Measurements from ENCODE around the gene ERC1.

Gene ERC1

GRCh38 chr12:1380171-1380851 lies 389.3 kb downstream of the ERC1 start:
- Histone ChIP-seq H3K4me2 (ENCODE audit: low read length) (no peak overlapping the region), H3K36me3 (ENCODE audit: insufficient read depth, low read length) (peaks cover 30% of the 10 kb centered on the region), H3K27me3 (ENCODE audit: insufficient read depth, low read length) (no peaks in the 10 kb centered on the region), H3K4me1 (ENCODE audit: insufficient read depth, low read length, severe bottlenecking) (no peaks in the 10 kb centered on the region), H3K79me2 (ENCODE audit: insufficient read depth, low read length) (no peaks in the 10 kb centered on the region), H3F3A (ENCODE audit: insufficient read depth, low read length) (no peaks in the 10 kb centered on the region), H3K9me3 (ENCODE audit: low read length) (no peaks in the 10 kb centered on the region), H3K9me2 (ENCODE audit: low read depth, low read length) (no peaks in the 10 kb centered on the region), H3K4me3 (ENCODE audit: low read depth, low read length, poor library complexity, severe bottlenecking) (no peak overlapping the region), H4K20me1 (ENCODE audit: insufficient read depth, low read length) (no peaks in the 10 kb centered on the region), H2AFZ (ENCODE audit: low read length) (no peak overlapping the region), H3K9ac (ENCODE audit: low read length) (no peak overlapping the region), H3K27ac (ENCODE audit: low read depth, low read length, poor library complexity, severe bottlenecking) (no peak overlapping the region)
- TF ChIP-seq EZH2 (IDR thresholded peaks at IDR 0.05; ENCODE audit: borderline replicate concordance, low read length) = no peak
- no peak for TF ChIP-seq CTCF (IDR thresholded peaks at IDR 0.05; ENCODE audit: low read length)

GRCh38 chr12:1382151-1382550 lies 391.1 kb downstream of the ERC1 start:
- Histone ChIP-seq H2AFZ (ENCODE audit: low read length) (no peak overlapping the region), H3K4me1 (ENCODE audit: insufficient read depth, low read length, severe bottlenecking) (no peaks in the 10 kb centered on the region), H3K9ac (ENCODE audit: low read length) (no peak overlapping the region), H4K20me1 (ENCODE audit: insufficient read depth, low read length) (no peaks in the 10 kb centered on the region), H3K36me3 (ENCODE audit: insufficient read depth, low read length) (peaks cover 17% of the 10 kb centered on the region; the same call in 1 of the 2 replicates), H3K4me3 (ENCODE audit: low read depth, low read length, poor library complexity, severe bottlenecking) (no peak overlapping the region), H3K27ac (ENCODE audit: low read depth, low read length, poor library complexity, severe bottlenecking) (no peak overlapping the region), H3K9me2 (ENCODE audit: low read depth, low read length) (no peaks in the 10 kb centered on the region), H3K79me2 (ENCODE audit: insufficient read depth, low read length) (no peaks in the 10 kb centered on the region), H3K4me2 (ENCODE audit: low read length) (no peak overlapping the region), H3K9me3 (ENCODE audit: low read length) (no peaks in the 10 kb centered on the region), H3K27me3 (ENCODE audit: insufficient read depth, low read length) (no peaks in the 10 kb centered on the region), H3F3A (ENCODE audit: insufficient read depth, low read length) (no peaks in the 10 kb centered on the region)
- TF ChIP-seq CTCF (IDR thresholded peaks at IDR 0.05; ENCODE audit: low read length) (no peak), EZH2 (IDR thresholded peaks at IDR 0.05; ENCODE audit: borderline replicate concordance, low read length) (no peak)

- H3K79me2 ChIP-seq (ENCODE audit: insufficient read depth, low read length) = no peaks in the 10 kb centered on the region
- H3K9me2 ChIP-seq (ENCODE audit: low read depth, low read length) = no peaks in the 10 kb centered on the region
- no peak overlapping the region for H3K4me3 ChIP-seq (ENCODE audit: low read depth, low read length, poor library complexity, severe bottlenecking)
- no peaks in the 10 kb centered on the region for H3K9me3 ChIP-seq (ENCODE audit: low read length)
- no peak overlapping the region for H3K9ac ChIP-seq (ENCODE audit: low read length)
- peaks cover 20% of the 10 kb centered on the region for H3K36me3 ChIP-seq (ENCODE audit: insufficient read depth, low read length)
- no peak overlapping the region for H3K27ac ChIP-seq (ENCODE audit: low read depth, low read length, poor library complexity, severe bottlenecking)
- no peaks in the 10 kb centered on the region for H3K4me1 ChIP-seq (ENCODE audit: insufficient read depth, low read length, severe bottlenecking)
- H3K4me2 ChIP-seq (ENCODE audit: low read length) = no peak overlapping the region
- H3K27me3 ChIP-seq (ENCODE audit: insufficient read depth, low read length) = no peaks in the 10 kb centered on the region
- no peaks in the 10 kb centered on the region for H3F3A ChIP-seq (ENCODE audit: insufficient read depth, low read length)
- H2AFZ ChIP-seq (ENCODE audit: low read length) = no peak overlapping the region
- no peaks in the 10 kb centered on the region for H4K20me1 ChIP-seq (ENCODE audit: insufficient read depth, low read length)
- TF ChIP-seq EZH2 (IDR thresholded peaks at IDR 0.05; ENCODE audit: borderline replicate concordance, low read length) (no peak), CTCF (IDR thresholded peaks at IDR 0.05; ENCODE audit: low read length) (no peak)
Observed at GRCh38 chr12:1382826-1383225, 391.8 kb downstream of the ERC1 start.

All from OCI-LY1 (cell line).